Measurements from ENCODE around the gene MYRF. TPM values are rescaled to one million over a fixed set of nuclear protein-coding genes. Genes with fewer than 3 reads are reported as not detected.

Gene MYRF
- polyA plus RNA-seq, 1 experiment: 2.7 TPM

DNA sequence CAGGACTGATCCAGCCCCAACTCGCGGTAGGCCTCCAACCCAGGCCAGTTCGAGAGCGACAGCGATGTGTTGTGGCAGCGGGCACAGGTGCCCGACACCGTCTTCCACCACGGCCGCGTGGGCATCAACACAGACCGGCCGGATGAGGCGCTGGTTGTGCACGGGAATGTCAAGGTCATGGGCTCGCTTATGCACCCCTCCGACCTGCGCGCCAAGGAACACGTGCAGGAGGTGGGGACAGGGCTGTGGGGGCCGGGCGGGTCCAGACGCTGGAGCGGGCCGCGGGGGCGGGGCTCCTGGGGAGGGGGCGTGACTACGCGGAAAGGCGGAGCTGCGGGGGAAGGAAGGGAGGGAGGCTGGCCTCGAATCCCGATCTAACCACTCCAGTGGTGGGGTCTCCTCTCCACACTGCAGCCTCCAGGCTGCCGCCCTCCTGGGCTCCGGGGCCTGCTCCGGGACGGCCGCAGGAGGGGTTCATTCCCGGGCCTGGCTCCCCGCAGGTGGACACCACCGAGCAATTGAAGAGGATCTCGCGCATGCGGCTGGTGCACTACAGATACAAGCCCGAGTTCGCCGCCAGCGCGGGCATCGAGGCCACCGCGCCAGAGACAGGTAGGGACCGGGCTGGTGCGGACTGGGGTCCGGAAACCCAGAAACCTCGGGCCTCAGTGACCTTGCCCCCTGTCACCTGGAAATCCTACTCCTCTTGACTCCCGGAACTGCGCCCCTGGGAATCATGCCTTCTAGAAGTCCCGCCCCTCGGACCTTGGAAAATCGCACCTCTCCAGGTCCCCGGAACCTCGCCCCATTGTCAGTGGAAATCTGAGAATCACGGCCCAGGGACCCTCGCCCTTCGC lies 25.0 kb downstream of the MYRF start:
- Histone ChIP-seq H3K27ac (ENCODE audit: low read depth, low read length) (no peak overlapping the region), H3K27me3 (ENCODE audit: control insufficient read depth, insufficient read depth, low read length) (no peaks in the 10 kb centered on the region), H3K9me3 (ENCODE audit: control insufficient read depth, insufficient read depth, low read length) (no peaks in the 10 kb centered on the region), H3K4me3 (ENCODE audit: low read depth, low read length) (no peak overlapping the region)
- no peak for DNase-seq (ENCODE audit: low read depth, low spot score)
- ChIA-PET CTCF (interaction anchor here (1.1 to 3.5 kb wide), 4 partner anchors 11 to 30 kb away, joined by 3 to 15 read pairs (median 4); no protein-coding TSS in a partner anchor), POLR2A (no interaction called here)
- TF ChIP-seq CTCF (IDR thresholded peaks at IDR 0.05; ENCODE audit: low read depth, low read length): no peak

DNA sequence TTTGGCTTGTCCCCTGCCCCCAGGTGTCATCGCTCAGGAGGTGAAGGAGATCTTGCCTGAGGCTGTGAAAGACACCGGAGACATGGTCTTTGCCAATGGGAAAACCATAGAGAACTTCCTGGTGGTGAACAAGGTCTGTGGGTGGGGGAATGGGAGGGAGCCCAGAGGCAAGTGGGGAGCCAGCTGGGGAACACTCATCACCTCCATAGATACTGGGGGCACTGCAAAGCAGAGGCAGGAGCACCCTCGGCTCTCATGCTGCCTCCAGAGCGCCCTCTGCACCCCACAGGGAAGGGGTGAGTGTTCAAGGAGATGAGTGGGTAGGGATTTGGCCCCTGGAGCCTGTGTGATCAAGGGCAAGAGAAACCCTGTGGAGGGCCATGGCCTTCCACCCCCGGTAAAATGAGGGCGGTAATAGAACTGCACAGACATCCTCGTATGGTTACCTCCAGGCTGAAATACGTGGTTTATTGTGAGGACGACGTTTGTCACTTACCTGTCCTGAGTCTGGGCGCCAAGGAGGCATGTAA lies 26.0 kb downstream of the MYRF start:
- POLR2A ChIA-PET: no interaction called here
- H3K27ac ChIP-seq (ENCODE audit: low read depth, low read length): no peak overlapping the region
- CTCF ChIA-PET: interaction anchor here (1.4 kb wide), 1 partner anchor 45 kb away, joined by 5 read pairs; no protein-coding TSS in a partner anchor
- H3K4me3 ChIP-seq (ENCODE audit: low read depth, low read length): no peak overlapping the region
- H3K27me3 ChIP-seq (ENCODE audit: control insufficient read depth, insufficient read depth, low read length): no peaks in the 10 kb centered on the region
- no peak for DNase-seq (ENCODE audit: low read depth, low spot score)
- TF ChIP-seq CTCF (IDR thresholded peaks at IDR 0.05; ENCODE audit: low read depth, low read length): no peak
- H3K9me3 ChIP-seq (ENCODE audit: control insufficient read depth, insufficient read depth, low read length): no peaks in the 10 kb centered on the region

DNA sequence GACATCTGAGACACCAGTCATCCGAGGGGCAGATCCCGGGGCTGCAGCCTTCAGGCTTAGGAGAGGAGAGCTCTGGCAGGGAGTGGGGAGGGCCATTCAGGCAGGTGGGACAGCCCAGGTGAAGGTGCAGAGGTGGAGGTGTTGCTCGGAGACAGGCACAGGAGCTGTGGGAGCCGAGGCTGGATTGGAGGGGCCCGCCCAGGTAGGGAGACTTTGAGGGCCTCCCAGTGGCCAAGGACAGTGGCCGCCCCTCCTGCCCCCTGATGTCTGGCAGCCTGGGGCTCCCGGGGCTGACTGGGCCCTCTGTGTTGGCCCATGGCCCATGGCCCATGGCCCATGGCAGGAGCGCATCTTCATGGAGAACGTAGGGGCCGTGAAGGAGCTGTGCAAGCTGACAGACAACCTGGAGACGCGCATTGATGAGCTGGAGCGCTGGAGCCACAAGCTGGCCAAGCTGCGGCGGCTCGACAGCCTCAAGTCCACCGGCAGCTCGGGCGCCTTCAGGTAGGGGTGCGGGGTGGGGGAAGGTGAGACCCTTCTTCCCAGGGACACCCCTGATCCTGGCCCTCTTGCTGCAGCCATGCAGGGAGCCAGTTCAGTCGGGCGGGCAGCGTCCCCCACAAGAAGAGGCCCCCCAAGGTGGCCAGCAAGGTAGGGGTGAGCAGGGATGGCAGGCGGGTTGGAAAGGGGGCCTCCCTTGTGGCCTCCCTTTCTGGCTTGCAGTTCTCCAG lies 26.6 kb downstream of the MYRF start:
- no peak for DNase-seq (ENCODE audit: low read depth, low spot score)
- H3K9me3 ChIP-seq (ENCODE audit: control insufficient read depth, insufficient read depth, low read length): no peaks in the 10 kb centered on the region
- no peak for TF ChIP-seq CTCF (IDR thresholded peaks at IDR 0.05; ENCODE audit: low read depth, low read length)
- no peak overlapping the region for H3K27ac ChIP-seq (ENCODE audit: low read depth, low read length)
- ChIA-PET CTCF (interaction anchor here (1.4 kb wide), 1 partner anchor 46 kb away, joined by 5 read pairs; no protein-coding TSS in a partner anchor), POLR2A (no interaction called here)
- H3K4me3 ChIP-seq (ENCODE audit: low read depth, low read length): no peak overlapping the region
- no peaks in the 10 kb centered on the region for H3K27me3 ChIP-seq (ENCODE audit: control insufficient read depth, insufficient read depth, low read length)

- Histone ChIP-seq H3K9me3 (ENCODE audit: control insufficient read depth, insufficient read depth, low read length) (no peaks in the 10 kb centered on the region), H3K27me3 (ENCODE audit: control insufficient read depth, insufficient read depth, low read length) (no peaks in the 10 kb centered on the region), H3K27ac (ENCODE audit: low read depth, low read length) (no peak overlapping the region), H3K4me3 (ENCODE audit: low read depth, low read length) (no peak overlapping the region)
- POLR2A ChIA-PET: no interaction called here
- no peak for TF ChIP-seq CTCF (IDR thresholded peaks at IDR 0.05; ENCODE audit: low read depth, low read length)
- CTCF ChIA-PET: interaction anchor here (0.6 to 1.4 kb wide), 4 partner anchors 12 to 46 kb away, joined by 3 to 9 read pairs (median 6); no protein-coding TSS in a partner anchor
- no peak for DNase-seq (ENCODE audit: low read depth, low spot score)
Observed at GRCh38 chr11:61779666-61780525, 27.5 kb downstream of the MYRF start.

Measured in AG04450 (cell line).